ENCODE data around the gene DOCK2. TPM values are rescaled to one million over a fixed set of nuclear protein-coding genes. Genes with fewer than 3 reads are reported as not detected.

Gene DOCK2
- total RNA-seq, 6 donors from 2014 or later: 46.7 to 150 (median 73.8) TPM

DNA sequence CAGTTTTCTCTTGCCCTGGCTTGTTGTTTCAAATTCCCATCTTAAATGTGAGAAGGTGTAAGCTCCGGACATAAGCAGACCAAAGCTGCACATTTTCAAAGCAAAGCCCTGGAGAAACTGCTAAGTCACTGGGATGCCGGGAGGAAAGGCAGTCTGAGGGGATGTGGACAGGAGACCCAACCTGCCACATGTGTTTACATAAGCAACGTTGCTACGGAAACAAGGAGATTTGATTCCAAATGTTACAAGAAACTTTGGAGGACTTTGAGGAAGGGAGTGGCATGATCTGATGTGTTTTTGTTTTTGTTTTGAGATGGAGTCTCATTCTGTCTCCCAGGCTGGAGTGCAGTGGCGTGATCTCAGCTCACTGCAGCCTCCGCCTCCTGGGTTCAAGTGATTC, 368.9 kb downstream of the DOCK2 start:
- Histone ChIP-seq H3K27me3 (no peaks in the 10 kb centered on the region), H3K4me3 (no peak overlapping the region), H3K9me3 (no peaks in the 10 kb centered on the region), H3K4me1 (no peaks in the 10 kb centered on the region), H3K36me3 (no peaks in the 10 kb centered on the region), H3K27ac (no peak overlapping the region)
- TF ChIP-seq POLR2AphosphoS5 (IDR thresholded peaks at IDR 0.05) (no peak), EP300 (IDR thresholded peaks at IDR 0.05) (no peak), POLR2A (IDR thresholded peaks at IDR 0.05) (no peak), CTCF (IDR thresholded peaks at IDR 0.05) (no peak)
- WGBS, 2 donors: 67 to 76% methylated on average over 6 of the region's 6 CpGs
- DNase-seq (no peak), ATAC-seq (ENCODE audit: low FRiP score in 2 of 2) (no peak)

GRCh38 chr5:170008376-170008775, 371.3 kb downstream of the DOCK2 start:
- WGBS, 2 donors: 85 to 88% methylated on average over 6 of the region's 6 CpGs
- no peak for ATAC-seq (ENCODE audit: low FRiP score in 2 of 2)

GRCh38 chr5:170010595-170010994, 373.5 kb downstream of the DOCK2 start:
- Histone ChIP-seq H3K4me1 (no peaks in the 10 kb centered on the region), H3K36me3 (no peaks in the 10 kb centered on the region), H3K27ac (no peak overlapping the region), H3K9me3 (no peaks in the 10 kb centered on the region), H3K4me3 (no peak overlapping the region), H3K27me3 (no peaks in the 10 kb centered on the region)
- no peak for DNase-seq
- TF ChIP-seq POLR2AphosphoS5 (IDR thresholded peaks at IDR 0.05) (no peak), EP300 (IDR thresholded peaks at IDR 0.05) (no peak), CTCF (IDR thresholded peaks at IDR 0.05) (no peak), POLR2A (IDR thresholded peaks at IDR 0.05) (no peak)
- 78 to 81% methylated on average over 4 of the region's 4 CpGs for WGBS, 2 donors
- no peak for ATAC-seq (ENCODE audit: low FRiP score in 2 of 2)

More at GRCh38 chr5:170008376-170008775, 371.3 kb downstream of the DOCK2 start:
- TF ChIP-seq POLR2AphosphoS5 (IDR thresholded peaks at IDR 0.05): no peak
- TF ChIP-seq POLR2A (IDR thresholded peaks at IDR 0.05): no peak
- no peak for TF ChIP-seq EP300 (IDR thresholded peaks at IDR 0.05)
- Histone ChIP-seq H3K4me1 (no peaks in the 10 kb centered on the region), H3K9me3 (no peaks in the 10 kb centered on the region), H3K27ac (no peak overlapping the region), H3K4me3 (no peak overlapping the region), H3K36me3 (no peaks in the 10 kb centered on the region), H3K27me3 (no peaks in the 10 kb centered on the region)
- no peak for DNase-seq

DNA sequence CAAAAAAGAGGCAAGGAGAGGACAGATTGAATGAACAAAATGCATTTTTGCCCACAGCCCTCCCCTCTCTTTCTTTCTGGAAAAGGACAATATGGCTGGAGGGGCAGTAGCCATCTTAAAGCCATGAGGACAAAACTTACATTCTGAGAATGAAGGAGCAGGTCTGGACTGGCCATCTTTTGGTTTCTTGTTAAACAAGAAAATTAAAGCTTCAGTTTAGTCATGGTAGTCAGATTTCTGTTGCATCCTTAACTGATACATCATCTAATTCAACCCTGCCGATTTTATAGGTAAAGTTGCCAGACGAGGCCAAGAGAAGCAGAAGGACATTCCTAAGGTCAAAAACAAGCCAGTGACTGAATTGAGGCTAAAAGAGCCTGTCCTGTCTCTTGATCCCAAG, 374.7 kb downstream of the DOCK2 start:
- TF ChIP-seq CTCF (IDR thresholded peaks at IDR 0.05) (no peak), POLR2A (IDR thresholded peaks at IDR 0.05) (no peak), POLR2AphosphoS5 (IDR thresholded peaks at IDR 0.05) (no peak), EP300 (IDR thresholded peaks at IDR 0.05) (no peak)
- no peaks in the 10 kb centered on the region for H3K27me3 ChIP-seq
- WGBS, 2 donors: 78 to 84% methylated on average over 2 of the region's 2 CpGs
- H3K4me1 ChIP-seq: no peaks in the 10 kb centered on the region
- no peaks in the 10 kb centered on the region for H3K36me3 ChIP-seq
- no peak for ATAC-seq (ENCODE audit: low FRiP score in 2 of 2)
- no peak for DNase-seq
- no peaks in the 10 kb centered on the region for H3K9me3 ChIP-seq
- H3K4me3 ChIP-seq: no peak overlapping the region
- no peak overlapping the region for H3K27ac ChIP-seq

GRCh38 chr5:170012622-170013021, 375.5 kb downstream of the DOCK2 start:
- H3K27ac ChIP-seq: no peak overlapping the region
- TF ChIP-seq EP300 (IDR thresholded peaks at IDR 0.05): no peak
- TF ChIP-seq POLR2A (IDR thresholded peaks at IDR 0.05): no peak
- TF ChIP-seq CTCF (IDR thresholded peaks at IDR 0.05): no peak
- TF ChIP-seq POLR2AphosphoS5 (IDR thresholded peaks at IDR 0.05): no peak
- no peak for ATAC-seq (ENCODE audit: low FRiP score in 2 of 2)
- no peaks in the 10 kb centered on the region for H3K36me3 ChIP-seq
- no peaks in the 10 kb centered on the region for H3K9me3 ChIP-seq
- no peaks in the 10 kb centered on the region for H3K4me1 ChIP-seq
- H3K4me3 ChIP-seq: no peak overlapping the region
- WGBS, 2 donors: 69 to 71% methylated on average over 11 of the region's 11 CpGs
- no peaks in the 10 kb centered on the region for H3K27me3 ChIP-seq
- no peak for DNase-seq

Measured in upper lobe of left lung (tissue), 6 donors.